SK-N-MC (cell line): Measurements from ENCODE around the gene CAMK1D.

ENCODE experiments used
- EZH2 ChIP-seq: fragments of 200-600 bp; sonication (generic); IDR thresholded peaks from one replicate; pipeline ENCODE4 v1.6.1; 2017; ENCODE audit warnings: antibody characterized with exemption
- FOXP2 ChIP-seq: optimal IDR thresholded peaks from 2 replicates; pipeline ENCODE3; 2011; ENCODE audit warnings: mild to moderate bottlenecking, moderate library complexity; ENCODE audit not compliant: insufficient read depth; ENCODE audit errors: extremely low read length, control extremely low read depth
- POLR2AphosphoS5 ChIP-seq: IDR thresholded peaks from 2 replicates; pipeline ENCODE4 v1.6.1; 2012; ENCODE audit warnings: mild to moderate bottlenecking, low read depth, low read length, borderline replicate concordance

GRCh38 chr10:12780634-12781601 lies 431.6 kb downstream of the CAMK1D start:
- TF ChIP-seq EZH2 (no peak), POLR2AphosphoS5 (no peak), FOXP2 (no peak)
